GM06990 (cell line): Measurements from ENCODE around the gene IL16.

Source experiments
- DNase-seq: peaks from one replicate; pipeline ENCODE4 v3.0.0-alpha.2; 2011; ENCODE audit not compliant: insufficient read length; ENCODE audit errors: extremely low read depth
- H3K27me3 ChIP-seq: replicated peaks from 2 replicates; pipeline ENCODE4 v1.6.0; 2011; ENCODE audit warnings: low read length; ENCODE audit not compliant: control insufficient read depth, insufficient read depth
- H3K36me3 ChIP-seq: 2 replicates; pipeline ENCODE4 v1.5.1; 2011; ENCODE audit warnings: low read length; ENCODE audit not compliant: control insufficient read depth, insufficient read depth
- H3K4me3 ChIP-seq: replicated peaks from 2 replicates; pipeline ENCODE4 v1.5.1; 2011; ENCODE audit warnings: low read depth, mild to moderate bottlenecking, control low read depth, low read length
- CTCF ChIP-seq: IDR thresholded peaks from 2 replicates; pipeline ENCODE4 v1.5.1; 2011; ENCODE audit warnings: low read length, control low read depth, mild to moderate bottlenecking, inconsistent platforms; ENCODE audit not compliant: insufficient read depth, poor library complexity, severe bottlenecking

IL16 gene

GRCh38 chr15:81257435-81257834 lies 60.8 kb downstream of the IL16 start:
- H3K4me3 ChIP-seq: no peak overlapping the region
- H3K36me3 ChIP-seq: no peaks in the 10 kb centered on the region
- peaks cover 1% of the 10 kb centered on the region for H3K27me3 ChIP-seq
- no peak for DNase-seq
- TF ChIP-seq CTCF: no peak

- DNase-seq: no peak
Measured at GRCh38 chr15:81258455-81258854, 61.8 kb downstream of the IL16 start.

GRCh38 chr15:81259760-81260298 lies 63.1 kb downstream of the IL16 start:
- Histone ChIP-seq H3K36me3 (no peaks in the 10 kb centered on the region), H3K27me3 (peaks cover 1% of the 10 kb centered on the region; the same call in 1 of the 2 replicates), H3K4me3 (no peak overlapping the region)
- TF ChIP-seq CTCF: no peak
- DNase-seq: no peak

More at GRCh38 chr15:81258455-81258854, 61.8 kb downstream of the IL16 start:
- Histone ChIP-seq H3K36me3 (no peaks in the 10 kb centered on the region), H3K4me3 (no peak overlapping the region), H3K27me3 (peaks cover 1% of the 10 kb centered on the region)
- no peak for TF ChIP-seq CTCF

GRCh38 chr15:81261172-81261811 lies 64.6 kb downstream of the IL16 start:
- DNase-seq: no peak
- TF ChIP-seq CTCF: no peak
- H3K27me3 ChIP-seq: peaks cover 1% of the 10 kb centered on the region; the same call in 1 of the 2 replicates
- no peaks in the 10 kb centered on the region for H3K36me3 ChIP-seq
- no peak overlapping the region for H3K4me3 ChIP-seq

- Histone ChIP-seq H3K4me3 (no peak overlapping the region), H3K27me3 (no peaks in the 10 kb centered on the region; the same call in 1 of the 2 replicates), H3K36me3 (no peaks in the 10 kb centered on the region)
- no peak for DNase-seq
- TF ChIP-seq CTCF: no peak
Measured at GRCh38 chr15:81263477-81263876, 66.8 kb downstream of the IL16 start.
